ENCODE data around the gene POLG2. TPM values are rescaled to one million over a fixed set of nuclear protein-coding genes. Genes with fewer than 3 reads are reported as not detected.

Gene POLG2
- total RNA-seq (18.6 and 20.3 TPM in 2 replicates), polyA plus RNA-seq (3.9 and 6.5 TPM in 2 replicates), polyA minus RNA-seq (9.1 and 9.4 TPM in 2 replicates), Bru-seq, nascent RNA (percentile 65 among the genes with signal in this experiment), BruChase-seq, experiment 1, labeled RNA remaining after a 6-hour chase (percentile 80 among the genes with signal in this experiment), BruChase-seq, experiment 2, labeled RNA remaining after a 2-hour chase (percentile 78 among the genes with signal in this experiment)
- polyA plus RNA-seq (2011; cell fraction: cytosol; rRNA removed): 5.9 and 6.2 TPM in 2 replicates
- polyA plus RNA-seq (2011; cell fraction: nucleus; rRNA removed): 35.3 and 42.4 TPM in 2 replicates
- polyA plus RNA-seq (2012): 12.0 and 14.3 TPM in 2 replicates
- polyA minus RNA-seq (2011; cell fraction: cytosol; rRNA and poly(A)+ RNA removed): 5.4 TPM
- 20.6 and 24.3 TPM in 2 replicates for polyA minus RNA-seq (2011; cell fraction: nucleus; rRNA and poly(A)+ RNA removed)
- long read RNA-seq, transcript POLG2-201 (8 exons, 1,564 nt): major isoform, 8 of 16 reads
- long read RNA-seq, partial matches to known transcripts: 4 of 16 reads
- long read RNA-seq, other reads (novel, unspliced or antisense): 4 of 16 reads

GRCh38 chr17:64496786-64497564 lies at the start of gene POLG2:
TSS of gene POLG2 (minus strand) at chr17:64497054. CDS start at chr17:64496968, 86 bp downstream.
- TF ChIP-seq POLR2AphosphoS5 (IDR thresholded peaks at IDR 0.05; ENCODE audit: insufficient read depth, low read depth, low read length) (peak; percentile 100), MYC (IDR thresholded peaks at IDR 0.05; ENCODE audit: low read depth, low read length) (peak; percentile 77), POLR2A (IDR thresholded peaks at IDR 0.05; ENCODE audit: low read depth, low read length) (peak; percentile 97), MAX (IDR thresholded peaks at IDR 0.05; ENCODE audit: insufficient read depth, insufficient read length) (peak; percentile 28), GATA2 (IDR thresholded peaks at IDR 0.05; ENCODE audit: insufficient read depth, insufficient read length, low read depth, low read length) (no peak), EZH2 (IDR thresholded peaks at IDR 0.05; ENCODE audit: borderline replicate concordance, low read depth, low read length, severe bottlenecking) (no peak), JUN (IDR thresholded peaks at IDR 0.05; ENCODE audit: borderline replicate concordance, insufficient read depth, insufficient read length, low read depth) (no peak)
- TF ChIP-seq, protein P1, sequence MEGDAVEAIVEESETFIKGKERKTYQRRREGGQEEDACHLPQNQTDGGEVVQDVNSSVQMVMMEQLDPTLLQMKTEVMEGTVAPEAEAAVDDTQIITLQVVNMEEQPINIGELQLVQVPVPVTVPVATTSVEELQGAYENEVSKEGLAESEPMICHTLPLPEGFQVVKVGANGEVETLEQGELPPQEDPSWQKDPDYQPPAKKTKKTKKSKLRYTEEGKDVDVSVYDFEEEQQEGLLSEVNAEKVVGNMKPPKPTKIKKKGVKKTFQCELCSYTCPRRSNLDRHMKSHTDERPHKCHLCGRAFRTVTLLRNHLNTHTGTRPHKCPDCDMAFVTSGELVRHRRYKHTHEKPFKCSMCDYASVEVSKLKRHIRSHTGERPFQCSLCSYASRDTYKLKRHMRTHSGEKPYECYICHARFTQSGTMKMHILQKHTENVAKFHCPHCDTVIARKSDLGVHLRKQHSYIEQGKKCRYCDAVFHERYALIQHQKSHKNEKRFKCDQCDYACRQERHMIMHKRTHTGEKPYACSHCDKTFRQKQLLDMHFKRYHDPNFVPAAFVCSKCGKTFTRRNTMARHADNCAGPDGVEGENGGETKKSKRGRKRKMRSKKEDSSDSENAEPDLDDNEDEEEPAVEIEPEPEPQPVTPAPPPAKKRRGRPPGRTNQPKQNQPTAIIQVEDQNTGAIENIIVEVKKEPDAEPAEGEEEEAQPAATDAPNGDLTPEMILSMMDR (IDR thresholded peaks at IDR 0.05; ENCODE audit: extremely low read depth in 1 of 2, insufficient read depth in 1 of 2, low read depth in 1 of 2, low read length in 2 of 2): peak; percentile 36 to 44
- peak within 1 kb of the TSS; percentile 58 for H2AFZ ChIP-seq (ENCODE audit: low read depth, low read length)
- TSS peak; percentile 89 for BruUV-seq (replicated peaks)
- peak within 1 kb of the TSS; percentile 54 for H3K9ac ChIP-seq (replicated peaks; ENCODE audit: extremely low read depth, insufficient read depth, low read length)
- peaks cover 30 to 46% of the 10 kb centered on the region in 2 experiments for H3K36me3 ChIP-seq (ENCODE audit: control insufficient read depth in 2 of 2, extremely low read depth in 1 of 2, insufficient read depth in 2 of 2, low read length in 2 of 2)
- POLR2A ChIA-PET: interaction anchor here (1.1 to 2.1 kb wide), 3 partner anchors 9 to 76 kb away, joined by 3 to 37 read pairs (median 8); partner anchors contain the start of genes CEP95 and DDX5
- H3K4me2 ChIP-seq (ENCODE audit: insufficient read depth, low read length): peak within 1 kb of the TSS; percentile 84
- peaks cover 45% of the 10 kb centered on the region for H3K79me2 ChIP-seq (ENCODE audit: control insufficient read depth, insufficient read depth, low read length)
- peak within 1 kb of the TSS; percentile 73 for H3K27ac ChIP-seq (ENCODE audit: insufficient read depth, low read depth, low read length)
- CTCF ChIA-PET: interaction anchor here (1.0 to 4.5 kb wide), 3 partner anchors 8 to 77 kb away, joined by 4 to 39 read pairs (median 4); partner anchors contain the start of genes CEP95 and DDX5
- no peaks in the 10 kb centered on the region for H3K9me1 ChIP-seq (replicated peaks; ENCODE audit: control insufficient read depth, extremely low read depth, insufficient read depth, low read length)
- H3K27me3 ChIP-seq (ENCODE audit: control insufficient read depth in 2 of 2, insufficient read depth in 2 of 2, low read length in 2 of 2): no peaks in the 10 kb centered on the region
- no peaks in the 10 kb centered on the region for H3K9me3 ChIP-seq (replicated peaks; ENCODE audit: control insufficient read depth, insufficient read depth, low read length)
- FAIRE-seq: peak; percentile 86
- peak within 1 kb of the TSS; percentile 33 to 75 (median 66) for H3K4me3 ChIP-seq (replicated peaks in 1 of 3; ENCODE audit: insufficient read depth in 1 of 3, low read depth in 1 of 3, low read length in 3 of 3)
- H3K4me1 ChIP-seq (ENCODE audit: control insufficient read depth, extremely low read depth, insufficient read depth, low read length): peaks cover 54% of the 10 kb centered on the region
- peaks cover 18% of the 10 kb centered on the region for H4K20me1 ChIP-seq (replicated peaks; ENCODE audit: control insufficient read depth, extremely low read depth, insufficient read depth, low read length)
- dilution Hi-C loops (cut with MboI; ENCODE audit: extremely low pct_ligation_motif_present, low sequenced_read_pairs) (no loop called here), intact Hi-C loops (cut with micrococcal nuclease) (loop anchor here (1.0 to 5.0 kb wide), 2 partner anchors 8 to 170 kb away; no protein-coding TSS in a partner anchor)
- peak; percentile 95 for DNase-seq (ENCODE audit: low read depth, low spot score)

Data from endothelial cell of umbilical vein (primary cell).